GM19452 (cell line): ENCODE data around the gene OR52A1.
"Not testable (repeated sequence)": the region's sequence is repeated elsewhere in the genome, so short reads cannot be mapped to it uniquely, and the experiment has no call there.

Experiments used
- ATAC-seq: cut with Tn5 transposase; IDR thresholded peaks from one replicate; pipeline ENCODE4 v1.9.1; 2021; ENCODE audit not compliant: unreplicated experiment

The OR52A1 gene

DNA sequence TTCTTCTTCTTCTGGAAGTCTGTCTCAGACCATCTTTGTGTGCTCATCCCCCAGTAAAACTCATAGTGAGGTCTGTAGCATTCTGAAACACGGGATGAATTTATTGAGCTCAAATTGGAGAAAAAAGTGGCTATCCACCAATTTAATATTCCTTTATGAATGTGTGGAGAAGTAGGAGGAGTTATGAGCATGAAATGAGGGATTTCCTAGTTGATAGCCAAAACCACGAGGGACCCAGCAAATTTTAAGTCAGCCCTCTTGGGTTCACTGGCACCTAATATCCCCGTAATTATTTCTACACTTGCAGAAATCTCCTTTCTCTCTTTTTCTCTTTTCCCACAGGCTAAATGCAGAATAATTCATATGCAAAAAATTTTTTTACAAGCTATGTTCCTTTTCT lies at the start of gene OR52A1:
Gene OR52A1 (minus strand): TSS at position 101 of the 400 bp plus-strand sequence. CDS start 2,388 bp downstream, outside the sequence.
- no peak for ATAC-seq

DNA sequence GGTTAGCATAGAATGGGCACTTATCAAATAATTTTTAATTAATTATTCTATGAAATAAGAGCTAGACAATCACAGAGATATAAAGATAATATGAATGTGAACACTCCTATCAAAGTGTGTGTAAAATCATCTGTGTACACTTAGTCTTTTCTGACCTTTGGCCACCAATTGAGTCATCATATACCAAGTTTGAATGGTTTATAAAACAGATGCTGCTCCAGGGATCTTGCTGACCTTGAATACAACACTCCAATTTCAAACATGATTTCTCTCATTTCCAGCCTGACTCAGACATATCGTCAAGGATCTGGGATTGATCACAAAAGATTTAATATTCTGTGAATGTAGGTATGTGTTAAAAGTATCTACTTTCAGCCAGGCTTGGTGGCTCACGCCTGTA lies 48.8 kb upstream of the OR52A1 start:
- ATAC-seq, result no peak

DNA sequence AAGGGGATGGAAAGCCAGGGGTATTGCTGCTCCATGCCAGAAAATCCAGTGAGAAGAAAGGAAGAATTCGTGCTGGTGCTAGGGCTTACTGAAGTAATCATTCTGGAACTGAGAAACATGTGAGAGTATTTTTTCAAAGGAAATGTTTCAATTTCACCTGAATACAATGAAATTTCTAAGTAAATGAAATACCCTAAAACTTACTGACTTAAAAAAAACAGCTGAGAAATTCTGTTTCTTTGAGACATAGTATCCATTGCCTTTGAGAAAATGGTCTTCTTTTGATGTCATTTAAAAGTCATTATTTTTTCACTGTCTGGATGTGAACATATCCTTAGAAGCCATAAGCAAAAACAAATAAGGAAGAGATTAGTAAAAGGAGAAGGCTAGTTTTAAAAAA lies 46.0 kb upstream of the OR52A1 start, which contains the start of gene OR51V1:
Gene OR51V1 (minus strand): TSS at position 101 of the 400 bp plus-strand sequence. CDS start 0 bp downstream, at position 101.
- ATAC-seq, result no peak

DNA sequence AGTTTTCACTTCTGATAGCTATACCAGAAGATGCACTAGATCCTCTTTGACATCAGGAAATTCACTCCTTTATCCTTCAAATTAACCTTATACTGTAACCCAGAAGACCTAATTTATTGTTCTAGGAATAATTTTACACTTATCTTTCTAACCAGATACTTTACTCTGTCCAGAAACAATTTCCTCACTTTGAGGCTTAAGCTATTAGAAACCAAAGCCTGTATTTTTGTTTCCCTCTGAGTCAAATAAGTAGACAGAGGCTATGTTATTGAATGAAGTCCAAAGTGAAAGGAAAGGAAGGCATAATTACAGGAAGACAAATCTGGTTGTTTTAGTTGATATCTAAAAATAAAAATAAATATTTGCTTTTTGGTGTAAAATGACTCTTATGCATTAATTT lies 43.7 kb upstream of the OR52A1 start:
- no peak for ATAC-seq

DNA sequence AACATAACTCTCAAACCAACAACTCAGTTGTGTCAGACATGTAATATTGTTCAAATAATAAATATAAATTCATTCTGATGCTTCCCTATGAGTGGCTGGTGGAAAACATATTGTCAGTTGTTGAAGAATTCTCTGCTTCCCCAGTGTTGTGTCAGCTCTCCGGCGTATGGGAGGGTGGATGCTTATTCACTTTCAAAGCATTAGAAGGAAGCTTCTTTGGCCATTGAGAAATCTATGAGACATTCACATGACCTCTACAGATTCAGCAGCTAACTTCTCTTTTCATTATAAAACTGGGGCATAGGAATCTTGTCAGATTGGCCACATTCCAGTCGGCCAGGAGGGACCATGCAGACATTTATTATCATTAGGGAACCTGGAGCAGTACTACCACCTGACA lies 43.0 kb upstream of the OR52A1 start:
- no peak for ATAC-seq

DNA sequence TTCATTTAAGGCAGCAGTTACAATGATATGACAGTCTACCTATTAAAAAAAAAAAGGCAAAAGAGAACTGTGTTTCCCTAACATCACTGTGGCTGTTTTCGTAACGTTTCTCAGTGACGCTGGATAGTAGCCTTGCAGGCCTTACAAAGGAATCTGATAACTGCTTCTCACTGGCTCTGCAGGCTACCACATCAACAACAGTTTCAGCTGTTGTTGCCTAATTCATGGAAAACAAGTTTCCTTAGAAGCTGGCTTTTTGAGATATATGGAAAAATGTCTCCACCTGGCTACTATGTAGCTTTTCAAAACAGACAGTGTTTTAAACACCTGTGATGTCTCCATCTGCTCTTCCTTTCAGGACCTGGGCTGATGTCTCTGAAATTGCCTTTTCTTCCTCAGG lies 42.2 kb upstream of the OR52A1 start:
- ATAC-seq, result no peak

DNA sequence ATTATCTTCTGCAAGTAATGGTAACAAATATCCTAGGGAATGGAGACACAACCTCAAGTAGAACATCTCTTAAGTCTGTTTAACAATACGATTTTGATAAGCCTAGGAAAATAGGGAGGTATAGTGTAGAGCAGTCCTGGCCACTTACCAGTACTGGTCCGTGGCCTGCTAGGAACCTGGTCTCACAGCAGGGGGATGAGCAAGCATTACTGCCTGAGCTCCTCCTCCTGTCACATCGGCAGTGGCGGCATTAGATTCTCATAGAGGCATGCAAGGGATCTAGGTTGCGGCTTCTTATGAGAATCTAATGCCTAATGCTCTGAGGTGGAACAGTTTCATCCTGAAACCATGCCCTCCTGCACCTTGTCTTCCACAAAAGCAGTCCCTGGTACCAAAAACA lies 41.5 kb upstream of the OR52A1 start:
- no peak for ATAC-seq

DNA sequence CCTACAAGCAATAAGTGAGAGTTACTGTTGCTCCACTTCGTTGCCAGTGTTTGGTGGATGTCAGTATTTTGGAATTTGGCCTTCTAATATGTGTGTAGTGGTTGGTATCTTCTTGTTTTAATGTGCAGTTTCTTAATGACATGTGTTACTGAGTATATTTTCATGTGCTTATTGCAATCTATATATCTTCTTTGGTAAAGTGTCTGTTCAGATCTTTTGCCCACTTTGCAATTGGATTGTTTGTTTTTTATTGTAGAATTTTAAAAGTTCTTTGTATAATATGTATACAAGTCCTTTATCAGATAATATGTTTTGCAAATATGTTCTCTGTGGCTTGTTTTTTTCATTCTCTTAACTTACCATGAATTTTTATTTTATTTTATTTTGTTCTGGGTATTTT lies 38.2 kb upstream of the OR52A1 start:
- no peak for ATAC-seq

DNA sequence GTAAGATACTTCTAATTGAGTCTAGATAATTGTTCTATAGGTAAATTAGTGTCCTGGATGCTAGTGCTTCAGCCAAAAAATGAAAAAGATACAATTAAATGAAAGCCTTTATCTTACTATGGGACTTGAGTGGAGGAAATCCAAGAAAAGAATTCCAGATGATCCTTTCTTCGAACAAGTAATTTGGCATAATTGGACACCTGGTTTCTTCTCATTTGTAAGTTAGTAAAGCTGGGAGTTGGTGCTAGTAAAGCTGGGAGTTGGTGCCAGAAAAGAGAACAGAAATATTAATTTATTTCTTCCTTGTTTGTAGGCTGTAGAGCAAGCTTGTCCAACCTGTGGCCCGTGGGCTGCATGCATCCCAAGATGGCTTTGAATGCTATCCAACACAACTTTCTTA lies 33.6 kb upstream of the OR52A1 start:
- no peak for ATAC-seq

DNA sequence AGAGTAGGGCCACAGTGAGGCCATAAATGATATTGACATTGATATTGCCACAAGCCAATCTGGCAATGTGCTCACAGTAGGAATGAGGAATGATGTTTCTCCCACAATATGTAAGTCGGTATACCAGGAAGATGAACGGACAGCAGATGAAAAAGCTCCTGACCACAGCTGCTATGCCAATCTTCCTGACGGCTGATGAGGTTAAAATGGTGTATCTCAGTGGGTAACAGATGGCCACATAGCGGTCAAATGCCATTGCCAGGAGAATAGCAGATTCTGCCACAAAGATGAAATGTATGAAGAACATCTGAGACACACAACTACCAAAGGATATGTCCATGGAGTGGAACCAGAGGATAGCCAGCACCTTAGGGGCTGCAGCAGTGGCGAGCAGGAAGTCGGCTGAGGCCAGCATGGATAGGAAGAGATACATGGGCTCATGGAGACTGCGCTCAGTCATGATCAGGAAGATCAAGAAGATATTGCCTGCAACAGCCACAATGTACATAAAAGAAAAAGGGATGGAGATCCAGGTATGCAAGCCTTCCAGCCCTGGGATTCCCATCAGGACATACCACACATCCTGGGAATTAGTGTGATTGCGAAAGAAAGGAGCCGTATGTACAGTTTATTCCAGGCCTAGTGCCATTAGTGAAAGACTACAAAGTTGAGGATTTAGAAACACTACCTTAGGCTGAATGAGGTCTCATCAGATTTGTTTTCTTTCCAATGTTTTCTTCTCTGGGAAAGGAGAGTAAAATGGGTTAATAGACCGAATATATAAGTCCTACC lies 23.7 kb upstream of the OR52A1 start:
- ATAC-seq, result no peak

DNA sequence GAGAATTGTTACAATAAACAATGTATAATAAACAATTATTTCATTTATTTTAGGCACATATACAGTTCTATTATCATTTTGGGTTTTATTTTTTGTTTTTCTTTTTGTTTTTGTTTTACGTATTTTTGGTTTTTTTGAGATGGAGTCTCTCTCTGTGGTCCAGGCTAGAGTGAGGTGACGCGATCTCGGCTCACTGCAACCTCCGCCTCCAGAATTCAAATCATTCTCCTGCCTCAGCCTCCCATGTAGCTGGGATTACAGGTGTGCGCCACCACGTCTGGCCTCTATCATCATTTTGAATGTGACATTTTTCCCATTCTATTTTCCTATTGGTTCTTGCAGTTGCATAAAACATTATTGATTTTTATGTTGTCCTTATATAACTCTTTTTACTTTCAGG lies 20.4 kb upstream of the OR52A1 start:
- no peak for ATAC-seq

DNA sequence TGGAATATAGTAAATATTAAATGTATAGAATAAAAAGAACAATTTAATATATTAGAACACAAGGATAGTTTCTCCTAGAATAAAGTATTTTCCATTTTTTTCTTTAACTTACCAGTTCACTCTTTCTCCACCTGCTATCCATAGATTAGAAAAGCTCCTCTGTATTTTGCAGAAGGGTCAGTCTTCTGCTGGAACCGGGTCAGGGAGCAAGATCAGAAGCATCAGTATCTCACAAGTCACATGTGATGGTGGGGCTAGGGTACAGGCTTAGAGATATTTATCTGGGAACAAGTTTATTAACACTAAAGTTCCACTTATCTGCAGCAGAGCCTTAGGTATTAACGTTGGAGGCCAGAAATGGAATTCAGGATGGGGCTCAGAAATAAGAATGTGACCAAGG lies 17.3 kb upstream of the OR52A1 start:
- no peak for ATAC-seq

DNA sequence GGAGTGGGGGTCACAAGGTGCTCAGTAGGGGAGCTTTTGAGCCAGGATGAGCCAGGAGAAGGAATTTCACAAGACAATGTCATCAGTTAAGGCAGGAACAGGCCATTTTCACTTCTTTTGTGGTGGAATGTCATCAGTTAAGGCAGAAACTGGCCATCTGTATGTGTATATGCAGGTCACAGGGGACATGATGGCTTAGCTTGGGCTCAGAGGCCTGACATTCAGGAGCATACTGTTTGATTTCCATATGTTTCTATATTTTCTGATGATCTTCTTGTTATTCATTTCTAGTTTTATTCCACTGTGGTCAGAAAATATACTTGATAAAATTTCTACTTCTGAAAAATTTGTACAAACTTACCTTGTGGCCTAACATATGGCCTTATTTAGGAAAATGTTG lies 11.3 kb upstream of the OR52A1 start:
- ATAC-seq, result not testable (repeated sequence)

DNA sequence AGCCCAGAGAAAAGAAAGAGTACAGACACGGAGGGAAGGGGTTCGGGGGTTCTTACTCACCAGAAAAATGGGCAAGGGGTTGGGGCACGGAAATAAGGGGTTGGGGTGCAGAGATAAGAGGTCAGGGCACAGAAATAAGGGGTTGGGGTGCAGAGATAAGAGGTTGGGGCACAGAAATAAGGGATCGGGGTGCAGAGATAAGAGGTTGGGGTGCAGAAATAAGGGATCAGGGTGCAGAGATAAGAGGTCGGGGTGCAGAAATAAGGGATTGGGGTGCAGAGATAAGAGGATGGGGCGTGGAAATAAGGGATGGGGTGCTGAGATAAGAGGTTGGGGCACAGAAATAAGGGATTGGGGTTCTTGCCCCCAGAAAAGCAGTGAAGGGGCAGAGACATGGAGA lies 10.2 kb upstream of the OR52A1 start:
- ATAC-seq, result not testable (repeated sequence)

DNA sequence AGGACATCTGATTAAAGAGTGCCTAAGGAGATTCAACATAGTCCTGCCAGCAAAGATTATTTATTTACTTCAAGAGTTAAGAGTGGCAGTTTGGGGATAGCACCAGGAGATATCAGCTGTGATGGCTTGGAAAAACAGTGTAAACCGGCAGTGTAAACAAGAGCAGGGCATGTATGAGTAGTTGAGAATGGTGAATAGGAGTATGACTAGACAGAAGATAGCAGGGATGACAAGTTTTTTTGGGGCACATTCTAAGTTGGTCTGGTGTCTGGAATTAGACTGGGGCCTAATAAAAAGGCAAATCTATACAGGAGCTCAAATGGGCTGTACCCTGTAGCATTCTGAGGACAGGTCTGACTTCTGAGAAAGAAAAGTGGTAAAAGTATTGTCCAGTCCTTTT lies 6.5 kb upstream of the OR52A1 start:
- ATAC-seq, result not testable (repeated sequence)

DNA sequence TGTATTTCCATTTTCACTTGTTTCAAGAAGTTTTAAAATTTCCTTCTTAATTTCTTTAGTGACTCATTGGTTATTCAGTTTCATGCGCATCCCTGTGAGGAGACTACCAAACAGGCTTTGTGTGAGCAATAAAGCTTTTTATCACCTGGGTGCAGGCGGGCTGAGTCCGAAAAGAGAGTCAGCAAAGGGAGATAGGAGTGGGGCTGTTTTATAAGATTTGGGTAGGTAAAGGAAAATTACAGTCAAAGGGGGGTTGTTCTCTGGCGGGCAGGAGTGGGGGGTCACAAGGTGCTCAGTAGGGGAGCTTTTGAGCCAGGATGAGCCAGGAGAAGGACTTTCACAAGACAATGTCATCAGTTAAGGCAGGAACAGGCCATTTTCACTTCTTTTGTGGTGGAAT lies 5.7 kb upstream of the OR52A1 start:
- ATAC-seq, result not testable (repeated sequence)

DNA sequence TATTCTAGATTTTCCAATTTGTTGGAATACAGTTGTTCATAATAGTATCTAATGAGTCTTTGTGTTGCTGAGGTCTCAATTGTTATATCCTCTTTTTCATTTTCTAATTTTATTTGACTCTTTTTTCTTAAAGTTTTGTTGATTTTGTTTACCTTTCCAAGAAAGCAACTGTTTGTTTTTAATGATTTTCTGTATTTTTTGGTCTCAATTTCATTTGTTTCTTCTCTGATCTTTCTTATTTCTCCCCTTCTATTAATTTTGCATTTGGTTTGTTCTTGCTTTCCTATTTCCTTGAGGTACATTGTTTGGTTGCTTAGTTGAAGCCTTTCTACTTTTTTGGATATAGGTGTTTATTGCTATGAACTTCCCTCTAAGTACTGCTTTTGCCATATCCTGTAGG lies 5.2 kb upstream of the OR52A1 start:
- no peak for ATAC-seq

DNA sequence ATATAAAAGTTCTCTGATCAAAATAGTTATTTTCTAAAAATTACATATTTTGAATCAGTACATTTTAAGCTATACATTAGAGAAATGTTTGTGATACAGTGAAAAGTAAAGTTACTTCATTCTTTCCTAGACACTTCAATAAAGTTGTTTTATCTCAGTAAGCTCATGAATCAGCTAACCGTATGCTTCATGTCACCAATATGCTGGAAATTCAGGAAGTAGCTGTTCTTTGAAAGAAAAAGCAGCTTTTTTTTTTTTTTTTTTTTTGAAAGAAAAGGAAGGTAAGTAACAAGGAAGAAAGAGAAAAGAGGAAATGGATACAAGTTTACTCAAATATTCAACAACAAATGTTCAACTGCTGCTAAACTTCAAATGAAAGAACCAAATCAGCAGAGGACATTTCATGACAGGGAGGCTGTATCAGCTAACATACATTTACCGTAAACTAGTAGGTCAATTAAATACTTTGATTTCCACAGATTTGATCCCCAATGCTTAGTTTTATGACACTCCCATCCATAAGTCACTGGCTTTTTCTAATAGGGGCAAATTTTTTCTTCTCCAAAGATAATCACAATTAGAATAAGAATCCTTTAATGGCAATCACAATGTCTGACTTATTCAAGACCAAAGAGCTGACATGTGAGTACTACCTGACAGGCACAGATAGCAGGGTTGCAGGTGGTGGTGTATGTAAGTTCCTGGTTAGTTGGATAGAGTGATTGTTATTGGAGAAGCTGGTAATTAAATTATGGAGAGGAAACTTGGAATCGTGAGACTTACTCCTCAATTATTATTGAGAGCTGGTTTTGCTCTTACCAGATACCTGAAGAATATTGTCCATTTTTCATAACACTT lies 754 bp downstream of the OR52A1 start:
- ATAC-seq, result no peak

DNA sequence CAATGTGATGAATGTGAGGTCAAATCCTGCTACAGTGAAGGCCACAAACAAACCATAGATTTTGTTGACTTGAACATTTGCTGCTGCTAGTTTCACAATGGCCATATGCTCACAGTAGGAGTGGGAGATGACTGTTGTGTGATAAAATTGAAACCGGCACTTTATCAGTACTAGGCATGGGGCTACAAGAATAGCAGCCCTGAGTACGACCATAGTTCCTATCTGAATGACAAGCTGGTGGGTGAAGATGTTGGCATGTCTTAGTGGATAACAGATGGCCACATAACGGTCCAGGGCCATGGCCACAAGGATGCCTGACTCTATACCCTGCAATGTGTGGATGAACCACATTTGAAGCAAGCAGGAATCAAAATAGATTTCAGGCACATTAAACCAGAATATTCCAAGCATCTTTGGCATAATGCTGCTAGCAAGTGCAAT lies 2.8 kb downstream of the OR52A1 start:
- ATAC-seq, result no peak

DNA sequence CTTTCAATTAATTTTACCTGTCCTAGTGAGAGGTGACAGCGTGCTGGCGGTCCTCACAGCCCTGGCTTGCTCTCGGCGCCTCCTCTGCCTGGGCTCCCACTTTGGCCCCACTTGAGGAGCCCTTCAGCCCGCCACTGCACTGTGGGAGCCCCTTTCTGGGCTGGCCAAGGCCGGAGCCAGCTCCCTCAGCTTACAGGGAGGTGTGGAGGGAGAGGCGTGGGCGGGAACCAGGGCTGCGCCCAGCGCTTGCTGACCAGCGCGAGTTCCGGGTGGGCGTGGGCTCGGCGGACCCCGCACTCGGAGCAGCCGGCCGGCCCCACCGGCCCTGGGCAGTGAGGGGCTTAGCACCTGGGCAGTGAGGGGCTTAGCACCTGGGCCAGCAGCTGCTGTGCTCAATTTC lies 10.4 kb downstream of the OR52A1 start:
- not testable (repeated sequence) for ATAC-seq

DNA sequence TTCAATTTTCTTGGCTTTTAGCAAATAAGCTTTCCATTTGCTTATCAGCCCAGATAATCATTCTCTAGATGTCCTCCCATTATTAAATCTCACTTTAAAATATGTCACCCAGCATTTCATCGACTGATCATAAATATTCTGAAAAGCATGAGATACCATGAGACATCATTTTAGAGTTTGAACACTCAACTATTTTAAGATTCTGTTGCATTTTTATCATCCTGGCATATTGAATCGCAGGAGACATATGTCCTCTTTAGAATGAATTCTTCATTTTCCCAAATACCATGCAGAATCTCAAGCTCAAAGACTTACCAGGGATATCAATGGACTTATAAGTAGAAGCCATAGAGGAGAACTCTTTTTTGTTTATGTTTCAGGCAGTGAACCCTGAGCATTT lies 16.6 kb downstream of the OR52A1 start, which contains the start of gene OR52A5:
Gene OR52A5 (minus strand): TSS at position 361 of the 400 bp plus-strand sequence. CDS start 5,714 bp downstream, outside the sequence.
- ATAC-seq, result no peak

DNA sequence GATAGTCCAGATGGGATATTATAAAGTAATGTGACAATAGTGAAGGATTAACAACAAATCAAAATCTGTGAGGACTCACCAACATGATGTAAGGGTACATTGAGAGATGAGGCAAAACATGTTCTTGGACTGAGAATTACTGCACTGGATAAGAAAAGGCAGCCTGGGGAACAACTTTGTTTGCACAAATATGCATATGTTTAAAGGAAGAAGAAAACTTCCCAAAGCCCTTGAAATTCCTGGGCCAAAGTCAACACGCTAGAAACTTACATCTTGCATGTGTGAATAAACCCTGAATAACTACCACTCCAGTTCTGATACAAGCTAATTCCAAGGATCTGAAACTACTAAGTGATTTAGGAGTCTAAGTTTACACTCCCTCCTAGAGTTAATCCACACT lies 17.5 kb downstream of the OR52A1 start:
- ATAC-seq, result no peak
